ENCODE measurements around the gene PAX8.
"Not testable (repeated sequence)": the region's sequence is repeated elsewhere in the genome, so short reads cannot be mapped to it uniquely, and the experiment has no call there.

PAX8 gene

DNA sequence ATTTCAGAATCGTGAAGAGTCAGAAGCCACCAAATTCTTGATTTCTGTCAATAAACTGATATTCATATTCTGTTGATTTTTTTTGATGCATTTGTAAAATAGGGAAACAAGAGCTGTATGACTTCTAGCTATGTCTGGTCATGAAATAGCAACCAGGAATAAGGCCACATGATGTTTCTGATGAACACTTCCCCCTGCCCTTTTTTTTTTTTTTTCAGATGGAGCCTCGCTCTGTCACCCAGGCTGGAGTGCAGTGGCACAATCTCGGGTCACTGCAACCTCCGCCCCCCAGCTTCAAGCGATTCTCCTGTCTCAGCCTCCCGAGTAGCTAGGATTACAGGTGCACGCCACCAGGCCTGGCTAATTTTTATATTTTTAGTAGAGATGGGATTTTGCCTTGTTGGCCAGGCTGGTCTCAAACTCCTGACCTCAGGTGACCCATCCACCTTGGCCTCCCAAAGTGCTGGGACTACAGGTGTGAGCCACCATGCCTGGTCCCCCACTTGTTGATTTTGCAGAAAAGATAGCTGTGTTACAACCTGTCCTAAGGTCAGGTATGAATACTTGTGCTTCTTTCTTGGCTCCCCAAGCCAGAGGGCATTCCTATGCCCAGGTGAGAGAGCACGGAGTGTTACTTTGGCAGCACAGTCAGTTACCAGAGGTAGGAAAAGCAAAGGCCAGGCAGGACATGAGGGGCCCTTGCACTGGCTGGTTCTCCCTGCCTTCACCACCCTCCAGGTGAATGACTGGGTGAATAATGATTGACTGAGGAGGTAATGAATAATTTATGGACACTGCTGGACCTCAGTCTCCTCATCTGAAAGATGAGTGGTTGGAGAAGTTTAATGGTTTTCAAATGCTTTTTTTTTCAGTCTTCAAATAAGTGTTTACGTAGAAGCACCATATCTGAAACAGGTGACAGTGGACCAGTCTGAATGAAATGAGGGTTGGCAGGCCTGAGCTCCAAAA lies 39.6 kb downstream of the PAX8 start:
- FAIRE-seq: no peak
- no peak for DNase-seq (ENCODE audit: low spot score)

DNA sequence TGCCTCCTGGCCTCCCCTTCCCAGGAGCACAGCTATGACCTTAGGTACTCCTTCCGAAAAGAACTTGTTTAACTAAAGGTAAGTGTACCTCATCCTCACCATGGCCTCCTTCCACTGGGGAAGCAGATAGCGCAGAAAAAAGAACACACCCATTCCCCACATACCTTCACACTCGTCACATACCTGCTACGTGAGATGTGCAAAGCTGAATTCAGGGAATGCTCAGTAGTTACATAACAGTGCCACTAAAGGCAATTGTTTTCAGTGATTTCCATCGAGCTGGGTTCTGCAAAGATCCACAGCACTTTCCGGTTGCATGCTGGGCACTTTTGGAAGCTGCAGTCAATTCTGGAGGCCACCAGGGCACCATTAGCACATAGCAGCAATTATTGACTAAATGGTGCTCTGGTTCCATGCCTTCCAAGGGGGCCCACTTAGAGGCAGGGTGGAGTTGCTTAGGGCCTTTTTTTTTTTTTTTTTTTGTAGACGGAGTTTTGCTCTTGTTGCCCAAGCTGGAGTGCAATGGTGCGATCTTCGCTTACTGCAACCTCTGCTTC lies 41.0 kb downstream of the PAX8 start:
- DNase-seq (ENCODE audit: low spot score) (no peak), FAIRE-seq (no peak)

DNA sequence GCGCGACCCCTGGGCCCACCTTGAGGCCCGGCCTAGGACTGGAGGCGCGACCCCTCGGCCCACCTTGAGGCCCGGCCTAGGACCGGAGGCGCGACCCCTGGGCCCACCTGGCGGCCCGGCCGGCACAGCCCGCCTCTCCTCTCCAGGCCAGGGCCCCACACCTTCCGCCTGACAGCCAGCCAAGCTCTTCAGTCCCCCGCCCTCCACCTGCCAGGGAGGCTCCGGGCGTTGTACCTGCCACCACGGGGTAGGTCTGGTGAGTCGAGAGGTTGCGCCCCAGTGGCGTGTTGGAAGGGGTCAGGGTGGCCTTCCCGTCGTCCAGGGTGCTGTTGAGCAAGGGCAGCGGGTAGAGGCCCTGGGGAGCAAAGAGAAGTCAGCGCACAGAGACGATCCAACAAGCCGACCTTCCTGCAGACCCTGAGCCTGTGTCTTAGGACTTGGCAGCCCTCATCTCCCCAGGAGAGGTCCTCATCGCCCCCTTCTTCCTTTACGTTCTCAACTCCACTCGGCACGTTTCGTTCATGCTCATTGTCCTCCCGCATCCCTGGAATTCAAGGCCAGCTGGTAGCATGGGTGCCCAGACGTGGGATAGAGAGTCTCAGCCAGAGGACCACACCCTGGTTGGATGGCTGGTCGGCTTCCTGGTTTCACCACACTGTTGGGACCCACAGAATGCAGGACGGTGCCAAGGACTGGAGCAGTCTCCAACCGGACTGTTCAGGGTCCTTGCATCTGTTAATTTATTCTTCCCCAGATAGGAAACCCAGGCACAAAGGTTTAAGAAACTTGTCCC lies 42.2 kb downstream of the PAX8 start:
- FAIRE-seq (no peak), DNase-seq (ENCODE audit: low spot score) (no peak)

DNA sequence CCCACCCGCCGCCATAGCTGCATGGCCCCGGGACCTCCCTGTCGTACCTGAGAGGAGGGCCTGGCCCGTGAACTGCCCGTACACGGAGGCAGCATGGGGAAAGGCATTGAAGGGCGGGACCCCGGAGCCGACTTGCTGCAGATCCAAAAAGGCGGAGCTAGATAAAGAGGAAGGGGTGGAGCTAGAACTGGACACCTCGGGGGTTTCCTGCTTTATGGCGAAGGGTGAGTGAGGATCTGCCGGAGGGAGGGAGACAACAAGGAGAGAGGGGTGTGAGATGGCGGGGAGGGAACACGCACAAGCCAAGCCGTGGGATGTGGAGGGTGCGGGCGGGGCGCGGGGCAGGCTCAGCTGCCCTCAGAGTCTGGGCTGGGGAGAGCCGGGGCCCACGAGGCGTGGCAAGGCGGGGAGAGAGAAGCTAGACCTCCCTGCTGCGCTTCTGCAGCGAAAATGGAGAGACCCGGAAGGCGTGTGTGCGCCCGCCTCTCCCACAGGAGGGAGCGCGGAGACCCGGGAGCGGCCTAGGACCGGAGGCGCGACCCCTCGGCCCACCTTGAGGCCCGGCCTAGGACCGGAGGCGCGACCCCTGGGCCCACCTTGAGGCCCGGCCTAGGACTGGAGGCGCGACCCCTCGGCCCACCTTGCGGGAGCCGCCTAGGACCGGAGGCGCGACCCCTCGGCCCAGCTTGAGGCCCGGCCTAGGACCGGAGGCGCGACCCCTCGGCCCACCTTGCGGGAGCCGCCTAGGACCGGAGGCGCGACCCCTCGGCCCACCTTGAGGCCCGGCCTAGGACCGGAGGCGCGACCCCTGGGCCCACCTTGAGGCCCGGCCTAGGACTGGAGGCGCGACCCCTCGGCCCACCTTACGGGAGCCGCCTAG lies 43.1 kb downstream of the PAX8 start:
- FAIRE-seq; DNase-seq (ENCODE audit: low spot score): not testable (repeated sequence)

- DNase-seq (ENCODE audit: low spot score) (no peak), FAIRE-seq (no peak)
Observed at GRCh38 chr2:113234721-113235346, 43.9 kb downstream of the PAX8 start.

DNA sequence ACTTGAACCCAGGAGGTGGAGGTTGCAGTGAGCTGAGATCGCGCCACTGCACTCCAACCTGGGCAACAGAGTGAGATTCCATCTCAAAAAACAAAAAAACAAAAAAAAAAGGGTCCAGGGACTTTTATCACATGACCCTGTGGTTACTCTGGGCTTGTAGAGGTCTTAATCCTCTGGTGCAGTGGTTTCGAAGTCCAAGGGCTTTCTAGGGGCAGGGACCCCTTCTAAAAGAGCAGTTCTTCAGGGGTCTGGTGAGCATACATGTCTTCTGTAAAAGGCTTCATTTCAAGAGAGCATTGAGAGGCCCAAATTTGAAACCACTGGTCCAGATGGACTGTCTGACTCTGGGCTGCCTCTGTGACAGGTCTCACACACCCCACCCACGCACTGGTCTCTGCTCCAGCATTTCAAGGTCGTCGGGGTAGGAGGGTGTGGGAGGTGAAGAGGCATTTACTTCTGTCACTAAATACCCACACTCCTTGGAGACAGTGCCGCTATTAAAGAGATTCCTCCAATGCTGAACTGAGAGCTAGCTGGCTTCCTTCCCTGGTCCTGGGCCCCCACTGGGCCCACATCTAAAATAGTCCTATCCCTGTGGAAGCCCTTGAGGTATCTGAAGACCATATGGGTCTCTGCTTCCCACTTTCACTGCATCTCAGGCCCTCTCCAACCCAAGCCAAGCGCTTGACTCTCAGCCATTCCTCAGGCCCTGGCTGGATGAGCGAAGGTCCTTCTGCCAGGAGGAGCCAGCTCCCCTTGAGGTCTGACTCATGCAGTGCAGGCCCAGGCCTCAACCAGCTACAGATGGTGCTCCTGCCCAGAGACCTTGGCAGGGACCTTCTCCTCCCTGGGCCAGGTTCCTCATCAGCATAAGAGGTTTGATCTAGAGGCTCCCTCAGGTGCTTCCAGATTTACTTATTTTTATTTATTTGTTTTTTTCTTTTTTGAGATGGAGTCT lies 44.8 kb downstream of the PAX8 start:
- peak; percentile 52 for DNase-seq (ENCODE audit: low spot score)
- FAIRE-seq: no peak

DNA sequence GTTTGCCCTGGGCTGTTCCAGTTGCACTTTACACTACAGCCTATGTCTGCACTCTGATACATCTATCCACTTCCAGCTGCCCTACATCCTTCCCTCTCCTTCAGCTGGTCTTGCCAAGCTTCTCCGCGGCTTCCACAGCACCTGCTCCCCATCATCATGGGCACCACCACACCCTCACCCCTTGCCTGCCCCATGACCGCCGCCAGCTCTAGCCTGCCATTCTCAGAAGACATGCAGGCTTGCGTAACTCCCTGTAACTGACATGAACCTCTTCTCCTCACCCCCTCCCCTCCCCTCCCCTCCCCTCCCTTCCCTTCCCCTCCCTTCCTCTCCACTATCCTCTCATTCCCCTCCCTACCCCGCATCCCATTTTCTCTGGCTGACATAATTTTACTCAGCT lies 46.0 kb downstream of the PAX8 start:
- DNase-seq (ENCODE audit: low spot score) (no peak), FAIRE-seq (no peak)

DNA sequence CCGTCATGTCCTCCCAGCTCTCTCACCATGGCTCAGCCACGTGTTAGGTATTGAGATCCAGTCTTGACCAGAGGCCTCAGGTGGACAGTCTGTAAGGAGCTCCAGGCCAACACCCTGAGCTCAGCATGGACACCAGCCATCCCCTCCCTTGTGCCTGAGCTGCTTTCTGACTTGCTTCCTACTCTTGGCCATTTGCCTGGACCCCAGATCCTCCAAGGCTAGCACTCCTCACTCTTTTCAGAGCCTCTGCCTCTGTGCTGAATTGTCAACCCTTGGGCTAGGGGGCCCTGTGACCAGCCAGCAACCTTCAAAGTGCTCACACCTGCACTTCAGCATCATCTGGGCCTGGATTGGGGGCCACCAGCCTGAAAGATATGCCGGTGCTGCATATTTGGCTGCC lies 46.6 kb downstream of the PAX8 start:
- DNase-seq (ENCODE audit: low spot score) (no peak), FAIRE-seq (no peak)

DNA sequence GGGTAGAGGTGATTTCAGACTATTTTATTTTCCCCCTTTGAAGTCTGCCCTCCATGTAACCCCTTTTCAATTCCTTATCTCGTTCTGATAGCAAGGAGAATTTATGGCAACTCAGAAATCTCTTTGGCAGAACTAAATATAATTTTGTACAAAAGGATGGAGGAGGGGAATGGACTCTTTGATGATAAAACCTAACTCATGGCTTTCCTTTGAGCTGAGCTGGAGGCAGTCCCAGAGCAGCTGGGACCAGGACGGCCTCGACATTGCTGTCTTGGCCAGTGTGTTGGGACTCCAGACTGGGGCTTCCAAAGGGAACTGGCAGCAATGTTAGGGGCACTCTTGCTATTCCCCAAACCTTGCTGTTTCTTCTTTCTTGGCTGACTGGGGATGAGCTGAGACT lies 47.7 kb downstream of the PAX8 start:
- DNase-seq (ENCODE audit: low spot score): no peak
- FAIRE-seq: no peak

- no peak for FAIRE-seq
- no peak for DNase-seq (ENCODE audit: low spot score)
Observed at GRCh38 chr2:113230531-113230930, 48.2 kb downstream of the PAX8 start.

DNA sequence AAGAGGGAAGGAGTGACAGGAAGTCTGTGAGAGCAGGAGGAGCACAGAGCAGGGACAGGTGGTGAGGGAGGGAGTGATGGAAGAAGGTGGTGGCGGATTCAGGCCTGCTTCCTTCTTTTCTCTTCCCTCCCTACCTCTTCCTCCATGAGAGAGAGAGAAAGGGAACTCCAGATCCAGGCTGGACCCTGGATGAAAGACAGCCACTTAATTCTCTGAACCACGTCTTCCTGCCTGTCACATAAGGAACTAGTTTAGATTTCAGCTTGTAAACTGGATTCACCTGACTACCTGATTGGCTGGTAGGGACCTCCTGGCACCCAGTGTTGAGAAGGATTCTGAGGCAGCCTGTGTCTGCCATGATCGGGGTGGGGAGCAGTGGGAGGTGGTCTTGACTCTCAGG lies 48.9 kb downstream of the PAX8 start:
- FAIRE-seq: peak; percentile 37
- DNase-seq (ENCODE audit: low spot score): no peak

- no peak for FAIRE-seq
- no peak for DNase-seq (ENCODE audit: low spot score)
Observed at GRCh38 chr2:113228991-113229716, 49.6 kb downstream of the PAX8 start.

GRCh38 chr2:113228351-113228750 lies 50.4 kb downstream of the PAX8 start:
- FAIRE-seq: no peak
- no peak for DNase-seq (ENCODE audit: low spot score)

GRCh38 chr2:113227698-113228097 lies 51.0 kb downstream of the PAX8 start:
- no peak for FAIRE-seq
- DNase-seq (ENCODE audit: low spot score): no peak

- peak; percentile 50 for FAIRE-seq
Observed at GRCh38 chr2:113227290-113227689, 51.4 kb downstream of the PAX8 start.

DNA sequence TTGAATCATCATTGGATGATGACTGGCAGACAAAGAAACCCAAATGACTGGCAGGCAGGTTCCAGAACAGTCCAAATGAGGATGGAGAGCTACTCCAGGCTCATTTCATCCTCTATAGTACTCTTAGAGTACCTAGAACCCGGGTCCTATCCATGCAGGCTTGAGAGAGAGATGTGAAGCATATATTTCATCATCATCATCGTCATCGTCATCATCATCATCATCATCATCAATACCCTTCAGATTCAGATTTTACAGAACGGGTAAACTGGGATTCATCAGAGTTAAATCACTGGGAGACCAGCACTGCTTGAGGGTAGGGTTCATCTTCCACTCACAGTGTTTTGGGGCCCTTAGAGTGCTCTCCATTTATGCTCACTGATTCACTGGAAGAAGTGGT lies 52.3 kb downstream of the PAX8 start:
- FAIRE-seq (no peak), DNase-seq (ENCODE audit: low spot score) (no peak)

More at GRCh38 chr2:113227290-113227689, 51.4 kb downstream of the PAX8 start:
- no peak for DNase-seq (ENCODE audit: low spot score)

DNA sequence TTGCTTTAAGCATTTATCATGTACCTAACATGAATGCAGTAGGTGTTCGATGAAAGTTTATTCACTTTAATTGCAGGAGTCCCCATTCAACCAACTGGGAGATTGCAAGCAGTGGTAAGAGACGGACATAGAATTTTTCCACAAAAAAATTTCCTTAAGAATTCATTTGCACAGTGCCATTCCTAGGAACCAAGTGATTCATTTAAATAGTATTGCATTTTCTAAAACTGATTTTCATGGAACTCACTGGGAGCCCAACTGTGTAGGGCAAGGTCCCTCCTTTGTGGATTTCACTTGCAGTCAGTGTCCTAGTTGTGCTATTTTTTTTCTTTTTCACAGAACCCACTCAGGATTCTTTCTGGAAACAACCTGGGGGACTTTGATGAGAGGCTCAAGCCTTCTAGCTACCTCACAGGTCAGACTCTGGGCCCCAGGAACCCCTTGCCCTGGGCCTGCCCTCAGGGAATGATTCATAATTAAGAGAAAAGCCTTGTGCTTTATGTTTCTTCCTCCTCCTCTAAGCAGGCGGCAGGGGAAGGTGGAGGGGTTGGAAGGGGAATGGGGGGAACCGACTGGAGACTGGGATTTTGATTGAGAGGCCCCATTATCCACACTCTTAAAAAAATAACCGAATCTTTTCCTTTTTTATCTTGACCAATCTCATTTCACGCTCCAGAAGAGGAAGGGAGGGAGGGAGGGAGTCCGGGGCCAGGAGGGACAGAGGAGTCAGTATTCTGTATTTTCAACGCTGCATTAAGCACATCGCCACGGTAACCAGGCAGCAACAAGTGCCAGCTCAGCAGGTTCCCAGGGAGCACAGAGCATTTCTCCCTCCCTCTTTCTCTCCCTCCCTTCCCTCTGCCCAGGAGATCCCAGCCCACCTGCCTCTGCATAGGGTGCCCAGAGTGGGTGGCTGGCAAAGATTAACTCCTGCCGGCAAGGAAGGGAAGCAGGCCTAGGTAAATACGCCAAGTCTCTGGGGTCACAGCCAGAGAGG lies 53.2 kb downstream of the PAX8 start:
- FAIRE-seq: no peak

More for the DNA sequence above, 53.2 kb downstream of the PAX8 start:
- DNase-seq (ENCODE audit: low spot score): peak; percentile 33
